Nephron progenitor cell (in vitro differentiated cells): ENCODE results near the gene GATA3.

Experiments
- DNase-seq: peaks from one replicate; pipeline ENCODE4 v3.0.0; 2021
- H3K27ac Mint-ChIP-seq: 2 replicates; pipeline ENCODE4 v1.8.0; 2021; ENCODE audit warnings: mild to moderate bottlenecking, moderate library complexity, mixed read lengths
- H3K27me3 Mint-ChIP-seq: 2 replicates; pipeline ENCODE4 v1.8.0; 2021; ENCODE audit warnings: mild to moderate bottlenecking, low read depth, mixed read lengths; ENCODE audit not compliant: poor library complexity
- H3K36me3 Mint-ChIP-seq: 2 replicates; pipeline ENCODE4 v1.8.0; 2021; ENCODE audit warnings: low read depth, mixed read lengths
- H3K4me1 Mint-ChIP-seq: 2 replicates; pipeline ENCODE4 v1.8.0; 2021; ENCODE audit warnings: mixed read lengths
- H3K4me3 Mint-ChIP-seq: 2 replicates; pipeline ENCODE4 v1.8.0; 2021; ENCODE audit warnings: mild to moderate bottlenecking, moderate library complexity, mixed read lengths
- H3K9me3 Mint-ChIP-seq: 2 replicates; pipeline ENCODE4 v1.8.0; 2021; ENCODE audit warnings: mild to moderate bottlenecking, moderate library complexity, mixed read lengths
- CTCF ChIP-seq: fragments of 200-600 bp; sonication (generic); IDR thresholded peaks from 2 replicates; pipeline ENCODE4 v1.5.0; 2021; ENCODE audit warnings: antibody characterized with exemption

Gene GATA3

DNA sequence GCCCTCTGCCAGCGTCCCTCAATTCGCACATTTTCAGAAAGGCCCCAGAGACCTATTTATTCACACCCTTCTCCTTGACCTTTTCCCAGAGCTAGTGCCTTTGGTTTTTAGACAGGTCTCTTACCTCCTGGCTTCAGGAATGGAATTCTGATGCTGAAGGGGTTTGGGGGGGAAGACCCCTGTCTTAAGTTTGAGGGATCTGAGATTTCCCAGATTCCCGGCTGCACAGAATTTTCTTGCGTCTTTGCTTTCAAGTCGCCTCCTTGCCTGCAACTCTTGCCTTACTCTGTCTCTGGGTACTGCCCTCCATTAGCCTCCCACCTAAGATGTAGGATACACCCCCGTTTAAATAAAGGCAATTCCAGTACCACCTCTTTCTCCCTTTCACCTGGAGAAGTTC is 1.9 kb downstream of the GATA3 start:
- Mint-ChIP-seq H3K27me3 (peaks cover 95% of the 10 kb centered on the region), H3K4me1 (peaks cover 82% of the 10 kb centered on the region)

DNA sequence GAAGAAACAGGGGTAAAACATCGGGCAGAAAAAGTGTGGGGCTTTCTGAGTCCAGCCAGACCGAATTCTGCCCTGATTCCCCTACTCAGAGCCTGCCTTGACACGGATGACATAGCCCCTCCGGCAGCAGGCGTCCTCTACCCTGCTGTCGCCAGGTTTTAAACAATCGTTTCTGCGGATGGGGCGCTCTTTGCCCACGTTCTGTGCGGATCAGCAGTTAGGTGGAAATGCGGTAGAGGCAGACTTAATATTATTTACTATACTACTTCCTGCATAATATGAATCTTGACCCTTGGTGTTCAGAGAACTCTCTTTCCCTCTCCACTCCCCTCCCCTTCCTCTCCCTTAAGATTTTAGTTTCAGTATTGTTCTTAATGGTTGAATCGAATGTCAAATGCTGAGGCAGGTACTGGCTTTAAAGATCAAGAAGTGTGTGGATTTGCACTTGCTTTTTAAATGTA is 2.4 kb downstream of the GATA3 start:
- no peaks in the 10 kb centered on the region for H3K36me3 Mint-ChIP-seq
- no peak for DNase-seq

More for the DNA sequence above, 1.9 kb downstream of the GATA3 start:
- DNase-seq, result no peak
- no peaks in the 10 kb centered on the region for H3K36me3 Mint-ChIP-seq
- no peak for TF ChIP-seq CTCF
- H3K27ac Mint-ChIP-seq, result no peak overlapping the region
- H3K9me3 Mint-ChIP-seq, result no peaks in the 10 kb centered on the region
- peak overlapping the region; percentile 85 for H3K4me3 Mint-ChIP-seq

GRCh38 chr10:8057636-8058273 is 3.3 kb downstream of the GATA3 start:
- H3K27ac Mint-ChIP-seq, result no peak overlapping the region
- peaks cover 87% of the 10 kb centered on the region for H3K27me3 Mint-ChIP-seq
- no peaks in the 10 kb centered on the region for H3K9me3 Mint-ChIP-seq
- no peak for TF ChIP-seq CTCF
- DNase-seq, result no peak
- H3K4me3 Mint-ChIP-seq, result peak overlapping the region; percentile 85
- no peaks in the 10 kb centered on the region for H3K36me3 Mint-ChIP-seq
- peaks cover 87% of the 10 kb centered on the region for H3K4me1 Mint-ChIP-seq

More for the DNA sequence above, 2.4 kb downstream of the GATA3 start:
- Mint-ChIP-seq H3K4me3 (peak overlapping the region; percentile 85), H3K9me3 (no peaks in the 10 kb centered on the region), H3K4me1 (peaks cover 87% of the 10 kb centered on the region), H3K27ac (no peak overlapping the region), H3K27me3 (peaks cover 90% of the 10 kb centered on the region)
- no peak for TF ChIP-seq CTCF

DNA sequence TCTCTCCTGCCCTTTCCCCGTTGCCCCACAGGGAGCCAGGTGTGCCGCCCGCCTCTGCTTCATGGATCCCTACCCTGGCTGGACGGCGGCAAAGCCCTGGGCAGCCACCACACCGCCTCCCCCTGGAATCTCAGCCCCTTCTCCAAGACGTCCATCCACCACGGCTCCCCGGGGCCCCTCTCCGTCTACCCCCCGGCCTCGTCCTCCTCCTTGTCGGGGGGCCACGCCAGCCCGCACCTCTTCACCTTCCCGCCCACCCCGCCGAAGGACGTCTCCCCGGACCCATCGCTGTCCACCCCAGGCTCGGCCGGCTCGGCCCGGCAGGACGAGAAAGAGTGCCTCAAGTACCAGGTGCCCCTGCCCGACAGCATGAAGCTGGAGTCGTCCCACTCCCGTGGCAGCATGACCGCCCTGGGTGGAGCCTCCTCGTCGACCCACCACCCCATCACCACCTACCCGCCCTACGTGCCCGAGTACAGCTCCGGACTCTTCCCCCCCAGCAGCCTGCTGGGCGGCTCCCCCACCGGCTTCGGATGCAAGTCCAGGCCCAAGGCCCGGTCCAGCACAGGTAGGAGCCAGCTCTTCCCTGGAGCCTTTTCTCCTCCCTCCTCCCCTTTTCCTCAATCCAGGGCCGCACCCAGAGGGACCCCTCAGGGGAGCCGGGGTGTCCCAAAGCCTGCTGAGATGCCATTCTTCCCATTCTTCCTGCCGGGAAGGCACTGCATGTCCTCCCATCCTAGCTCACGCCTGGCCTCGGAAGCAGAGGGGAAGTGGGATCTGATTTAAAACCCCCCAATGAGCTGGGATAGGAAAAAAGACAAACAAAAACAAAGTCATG is 4.0 kb downstream of the GATA3 start:
- Mint-ChIP-seq H3K9me3 (no peaks in the 10 kb centered on the region), H3K4me3 (peak overlapping the region; percentile 60), H3K36me3 (no peaks in the 10 kb centered on the region), H3K27ac (no peak overlapping the region), H3K4me1 (peaks cover 89% of the 10 kb centered on the region), H3K27me3 (peaks cover 87% of the 10 kb centered on the region)
- DNase-seq, result no peak
- no peak for TF ChIP-seq CTCF

- Mint-ChIP-seq H3K4me1 (peaks cover 89% of the 10 kb centered on the region), H3K4me3 (peak overlapping the region; percentile 70), H3K27ac (no peak overlapping the region), H3K36me3 (peaks cover 4% of the 10 kb centered on the region), H3K27me3 (peaks cover 87% of the 10 kb centered on the region), H3K9me3 (no peaks in the 10 kb centered on the region)
- DNase-seq, result no peak
- TF ChIP-seq CTCF, result no peak
These were observed 4.9 kb downstream of the GATA3 start for GRCh38 chr10:8059191-8059936.
